A673 (cell line): ENCODE results near the gene ACTL10.

Experiments used
- EZH2 ChIP-seq: fragments of 200-600 bp; sonication (generic); IDR thresholded peaks from 2 replicates; pipeline ENCODE4 v1.6.1; 2017; ENCODE audit warnings: borderline replicate concordance, low read depth, mild to moderate bottlenecking, mixed read lengths, antibody characterized with exemption, low read length; ENCODE audit not compliant: poor library complexity, severe bottlenecking
- TF ChIP-seq, protein P1 (sequence below): fragments of 300-800, 200-600 bp; sonication (generic); conservative IDR thresholded peaks from 2 replicates; pipeline ENCODE4 v1.5.1; 2017; ENCODE audit warnings: low read depth, mild to moderate bottlenecking, antibody characterized with exemption, low read length, moderate library complexity, mixed read lengths

DNA sequence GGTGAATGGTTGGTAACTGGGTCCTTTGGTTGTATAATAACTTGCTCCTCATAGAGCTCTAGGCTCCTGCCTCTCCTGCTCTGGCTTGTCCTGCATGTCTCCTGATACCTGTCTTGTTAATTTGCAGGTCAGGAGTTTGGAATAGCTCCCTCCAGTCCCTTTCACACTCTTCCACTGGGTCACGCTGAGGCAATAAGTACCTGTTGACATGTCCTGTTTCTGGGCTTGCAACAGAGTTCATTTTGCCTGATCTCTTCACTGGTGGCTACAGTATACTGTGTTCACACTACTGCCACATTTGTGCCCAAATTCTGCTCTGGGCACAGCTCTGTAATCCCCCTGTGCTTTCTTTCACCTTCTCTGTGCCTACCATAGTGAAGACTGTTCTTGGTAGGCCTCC lies 30.0 kb upstream of the ACTL10 start:
- TF ChIP-seq, protein P1, sequence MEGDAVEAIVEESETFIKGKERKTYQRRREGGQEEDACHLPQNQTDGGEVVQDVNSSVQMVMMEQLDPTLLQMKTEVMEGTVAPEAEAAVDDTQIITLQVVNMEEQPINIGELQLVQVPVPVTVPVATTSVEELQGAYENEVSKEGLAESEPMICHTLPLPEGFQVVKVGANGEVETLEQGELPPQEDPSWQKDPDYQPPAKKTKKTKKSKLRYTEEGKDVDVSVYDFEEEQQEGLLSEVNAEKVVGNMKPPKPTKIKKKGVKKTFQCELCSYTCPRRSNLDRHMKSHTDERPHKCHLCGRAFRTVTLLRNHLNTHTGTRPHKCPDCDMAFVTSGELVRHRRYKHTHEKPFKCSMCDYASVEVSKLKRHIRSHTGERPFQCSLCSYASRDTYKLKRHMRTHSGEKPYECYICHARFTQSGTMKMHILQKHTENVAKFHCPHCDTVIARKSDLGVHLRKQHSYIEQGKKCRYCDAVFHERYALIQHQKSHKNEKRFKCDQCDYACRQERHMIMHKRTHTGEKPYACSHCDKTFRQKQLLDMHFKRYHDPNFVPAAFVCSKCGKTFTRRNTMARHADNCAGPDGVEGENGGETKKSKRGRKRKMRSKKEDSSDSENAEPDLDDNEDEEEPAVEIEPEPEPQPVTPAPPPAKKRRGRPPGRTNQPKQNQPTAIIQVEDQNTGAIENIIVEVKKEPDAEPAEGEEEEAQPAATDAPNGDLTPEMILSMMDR, result no peak
- TF ChIP-seq EZH2, result no peak
